ENCODE results near the gene C11orf71. TPM values are rescaled to one million over a fixed set of nuclear protein-coding genes. Genes with fewer than 3 reads are reported as not detected.

Gene C11orf71
- total RNA-seq, 1 donor from 2014 or later = 8.8 TPM

DNA sequence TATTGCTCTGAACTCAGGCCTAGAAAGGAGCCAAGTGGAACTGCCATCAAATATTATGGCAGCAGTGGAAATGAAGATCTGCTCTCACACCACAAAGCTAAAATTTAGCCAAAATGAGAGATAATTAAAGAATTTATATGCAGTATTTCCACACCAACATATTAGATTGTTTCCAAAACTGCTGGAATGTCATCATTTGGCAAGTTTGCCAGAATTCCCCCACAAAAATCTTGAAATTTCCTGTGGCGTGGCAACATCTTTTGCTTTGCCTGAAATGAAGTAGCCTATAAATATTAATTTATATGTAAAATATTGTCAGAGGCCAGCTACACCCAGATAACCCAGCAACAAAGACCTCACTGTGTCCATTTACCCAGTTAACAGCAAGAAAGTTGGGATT, 13.8 kb downstream of the C11orf71 start:
- Mint-ChIP-seq H3K27ac (no peak overlapping the region), H3K4me3 (no peak overlapping the region), H3K4me1 (no peaks in the 10 kb centered on the region), H3K9me3 (peaks cover 13% of the 10 kb centered on the region), H3K27me3 (ENCODE audit: low read depth) (no peaks in the 10 kb centered on the region), H3K36me3 (peaks cover 7% of the 10 kb centered on the region)
- DNase-seq (ENCODE audit: low spot score in 2 of 2, unreplicated experiment in 2 of 2) = no peak
- TF ChIP-seq CTCF (IDR thresholded peaks at IDR 0.05; ENCODE audit: unreplicated experiment) = no peak

DNA sequence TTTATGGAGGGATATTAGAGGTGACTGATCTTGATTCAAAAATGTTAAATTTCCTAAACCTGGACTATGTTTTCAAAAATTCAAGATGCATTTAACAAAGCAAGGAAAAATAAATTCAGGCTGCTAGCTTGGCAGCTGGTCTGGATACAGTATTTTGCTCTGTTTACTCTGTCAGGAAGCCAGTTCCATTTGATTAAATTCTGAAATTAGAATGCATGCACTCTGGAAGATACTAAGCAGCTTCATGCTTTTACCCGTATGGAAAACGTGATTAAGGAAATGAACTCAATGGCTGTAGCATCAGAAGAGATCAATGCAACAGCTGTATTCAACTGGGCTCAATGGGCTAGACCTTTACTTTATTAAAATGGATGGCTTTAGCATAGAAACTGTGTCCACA, 14.2 kb downstream of the C11orf71 start:
- Mint-ChIP-seq H3K27me3 (ENCODE audit: low read depth) (no peaks in the 10 kb centered on the region), H3K9me3 (peaks cover 13% of the 10 kb centered on the region), H3K4me3 (no peak overlapping the region), H3K4me1 (no peaks in the 10 kb centered on the region), H3K36me3 (peaks cover 7% of the 10 kb centered on the region), H3K27ac (no peak overlapping the region)
- no peak for TF ChIP-seq CTCF (IDR thresholded peaks at IDR 0.05; ENCODE audit: unreplicated experiment)
- DNase-seq (ENCODE audit: low spot score in 2 of 2, unreplicated experiment in 2 of 2) = no peak

DNA sequence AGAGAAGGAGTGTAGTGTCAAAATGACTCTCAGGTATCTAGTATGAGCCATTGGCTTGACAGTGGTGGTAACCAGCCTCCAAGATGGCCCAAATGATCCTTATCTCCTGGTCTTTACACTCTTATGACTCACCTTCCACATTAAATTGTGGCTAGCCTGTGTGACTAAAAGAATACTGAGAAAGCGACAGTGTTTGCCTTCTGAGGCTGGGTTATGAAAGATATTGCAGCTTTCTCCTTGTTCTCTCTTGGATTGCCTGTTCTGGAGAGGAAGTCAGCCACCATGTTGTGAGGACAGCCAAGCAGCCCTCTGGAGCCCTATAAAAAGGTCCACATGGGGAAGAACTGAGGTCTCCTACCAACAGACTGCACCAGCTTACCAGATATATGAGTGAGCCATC, 15.8 kb downstream of the C11orf71 start:
- Mint-ChIP-seq H3K27me3 (ENCODE audit: low read depth) (no peaks in the 10 kb centered on the region), H3K4me3 (no peak overlapping the region), H3K36me3 (peaks cover 7% of the 10 kb centered on the region), H3K4me1 (peaks cover 5% of the 10 kb centered on the region), H3K27ac (no peak overlapping the region), H3K9me3 (peaks cover 13% of the 10 kb centered on the region)
- no peak for DNase-seq (ENCODE audit: low spot score in 2 of 2, unreplicated experiment in 2 of 2)
- TF ChIP-seq CTCF (IDR thresholded peaks at IDR 0.05; ENCODE audit: unreplicated experiment) = no peak

DNA sequence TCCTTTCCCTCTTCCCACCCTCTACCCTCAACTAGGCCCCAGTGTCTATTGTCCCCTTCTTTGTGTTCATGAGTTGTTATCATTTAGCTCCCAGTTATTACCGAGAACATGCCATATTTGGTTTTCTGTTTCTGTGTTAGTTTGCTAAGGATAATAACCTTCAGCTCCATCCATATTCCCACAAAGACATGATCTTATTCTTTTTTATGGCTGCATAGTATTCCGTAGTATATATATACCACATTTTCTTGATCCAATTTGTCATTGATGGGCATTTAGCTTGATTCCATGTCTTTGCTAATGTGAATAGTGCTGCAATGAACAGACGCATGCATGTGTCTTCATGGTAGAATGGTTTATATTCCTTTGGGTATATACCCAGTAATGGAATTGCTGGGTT, 17.8 kb downstream of the C11orf71 start:
- no peak for DNase-seq (ENCODE audit: low spot score in 2 of 2, unreplicated experiment in 2 of 2)
- no peak overlapping the region for H3K27ac Mint-ChIP-seq
- H3K4me1 Mint-ChIP-seq = peaks cover 5% of the 10 kb centered on the region
- H3K36me3 Mint-ChIP-seq = peaks cover 7% of the 10 kb centered on the region
- no peak overlapping the region for H3K4me3 Mint-ChIP-seq
- H3K9me3 Mint-ChIP-seq = peaks cover 13% of the 10 kb centered on the region
- no peak for TF ChIP-seq CTCF (IDR thresholded peaks at IDR 0.05; ENCODE audit: unreplicated experiment)
- peaks cover 2% of the 10 kb centered on the region for H3K27me3 Mint-ChIP-seq (ENCODE audit: low read depth)

GRCh38 chr11:114379394-114380069, 20.8 kb downstream of the C11orf71 start:
- TF ChIP-seq CTCF (IDR thresholded peaks at IDR 0.05; ENCODE audit: unreplicated experiment) = no peak
- Mint-ChIP-seq H3K9me3 (peaks cover 13% of the 10 kb centered on the region), H3K4me3 (no peak overlapping the region), H3K27me3 (ENCODE audit: low read depth) (peaks cover 2% of the 10 kb centered on the region), H3K4me1 (peaks cover 5% of the 10 kb centered on the region), H3K36me3 (peaks cover 7% of the 10 kb centered on the region), H3K27ac (no peak overlapping the region)
- DNase-seq (ENCODE audit: low spot score in 2 of 2, unreplicated experiment in 2 of 2) = no peak

All from mesothelial cell of epicardium (in vitro differentiated cells).